Anterior cingulate cortex (tissue), 58 donors: ENCODE results near the gene TBC1D22A.

Experiments used
- DNase-seq, 58 donors: peaks; one replicate each; lab custom pipeline; 2025; lab: John Stamatoyannopoulos, UW

Gene TBC1D22A

GRCh38 chr22:47074105-47074504 lies 311.7 kb downstream of the TBC1D22A start:
- DNase-seq, result no peak

- no peak for DNase-seq
Observed at GRCh38 chr22:47075568-47075967, 313.1 kb downstream of the TBC1D22A start.

- DNase-seq, result no peak
Observed at GRCh38 chr22:47076758-47077157, 314.3 kb downstream of the TBC1D22A start.

GRCh38 chr22:47080100-47080499 lies 317.6 kb downstream of the TBC1D22A start:
- DNase-seq, result no peak

GRCh38 chr22:47082505-47082904 lies 320.1 kb downstream of the TBC1D22A start:
- DNase-seq, result no peak

- DNase-seq, result peak in 1 of 58 donors; percentile 24
Observed at GRCh38 chr22:47083379-47083986, 321.0 kb downstream of the TBC1D22A start.

GRCh38 chr22:47084226-47084625 lies 321.8 kb downstream of the TBC1D22A start:
- DNase-seq, result no peak

- no peak for DNase-seq
Observed at GRCh38 chr22:47086596-47087248, 324.3 kb downstream of the TBC1D22A start.

- DNase-seq, result no peak
Observed at GRCh38 chr22:47088480-47089158, 326.2 kb downstream of the TBC1D22A start.

GRCh38 chr22:47089374-47089773 lies 326.9 kb downstream of the TBC1D22A start:
- DNase-seq, result no peak

- DNase-seq, result no peak
Observed at GRCh38 chr22:47089796-47090460, 327.5 kb downstream of the TBC1D22A start.

- DNase-seq, result peak in 5 of 58 donors; percentile 13 to 64 (median 31)
Observed at GRCh38 chr22:47090591-47091245, 328.3 kb downstream of the TBC1D22A start.

- peak in 1 of 58 donors; percentile 64 for DNase-seq
Observed at GRCh38 chr22:47091246-47091651, 328.8 kb downstream of the TBC1D22A start.

- DNase-seq, result no peak
Observed at GRCh38 chr22:47091921-47092700, 329.7 kb downstream of the TBC1D22A start.

GRCh38 chr22:47092896-47093311 lies 330.5 kb downstream of the TBC1D22A start:
- DNase-seq, result peak in 1 of 58 donors; percentile 27

- no peak for DNase-seq
Observed at GRCh38 chr22:47093720-47094119, 331.3 kb downstream of the TBC1D22A start.

- no peak for DNase-seq
Observed at GRCh38 chr22:47094861-47095330, 332.4 kb downstream of the TBC1D22A start.

GRCh38 chr22:47095395-47096122 lies 333.1 kb downstream of the TBC1D22A start:
- no peak for DNase-seq

- no peak for DNase-seq
Observed at GRCh38 chr22:47098121-47098520, 335.7 kb downstream of the TBC1D22A start.
